OCI-LY7 (cell line): ENCODE data around the gene MAP3K20. TPM values are rescaled to one million over a fixed set of nuclear protein-coding genes. Genes with fewer than 3 reads are reported as not detected.

Experiments used
- BruUV-seq: library from RNA; stranded (reverse); fragments of 400-500 nt; replicated peaks from 2 replicates; lab custom pipeline; 2021; lab: Mats Ljungman, UMichigan
- CTCF ChIA-PET: fragments of 300-600 bp; sonication (Branson Sonifier 250); formaldehyde crosslinking; loops from one replicate; lab custom pipeline; 2022; ENCODE audit warnings: antibody characterized with exemption; ENCODE audit not compliant: unreplicated experiment; lab: Charles Lee
- POLR2A ChIA-PET: fragments of 300-600 bp; sonication (Branson Sonifier 250); formaldehyde crosslinking; loops from one replicate; lab custom pipeline; 2022; ENCODE audit warnings: antibody characterized with exemption; lab: Charles Lee
- DNase-seq: peaks from one replicate; pipeline ENCODE4 v3.0.0-alpha.2; 2015; ENCODE audit warnings: low spot score
- H2AFZ ChIP-seq: fragments of 200-600 bp; sonication (generic), shearing (Covaris generic); 2 replicates; pipeline ENCODE4 v1.6.1; 2014; ENCODE audit warnings: mild to moderate bottlenecking, antibody characterized with exemption, low read length, moderate library complexity
- H3K27ac ChIP-seq: fragments of 200-600 bp; sonication (generic); 2 replicates; pipeline ENCODE4 v1.5.1; 2014; ENCODE audit warnings: mixed run types, low read depth, mild to moderate bottlenecking, moderate library complexity, low read length, inconsistent platforms; ENCODE audit not compliant: poor library complexity, severe bottlenecking
- H3K36me3 ChIP-seq: fragments of 200-600 bp; sonication (generic); 2 replicates; pipeline ENCODE4 v1.6.1; 2014; ENCODE audit warnings: mild to moderate bottlenecking, antibody characterized with exemption, low read length, moderate library complexity, mixed read lengths; ENCODE audit not compliant: insufficient read depth
- H3K4me1 ChIP-seq: fragments of 200-600 bp; sonication (generic); 2 replicates; pipeline ENCODE4 v1.5.1; 2014; ENCODE audit warnings: mild to moderate bottlenecking, low read length; ENCODE audit not compliant: insufficient read depth, poor library complexity, severe bottlenecking
- H3K4me2 ChIP-seq: fragments of 200-600 bp; sonication (generic); 2 replicates; pipeline ENCODE4 v1.6.1; 2014; ENCODE audit warnings: mild to moderate bottlenecking, low read length
- H3K4me3 ChIP-seq: fragments of 200-600 bp; sonication (generic); 2 replicates; pipeline ENCODE4 v1.5.1; 2014; ENCODE audit warnings: mild to moderate bottlenecking, low read depth, low read length; ENCODE audit not compliant: poor library complexity, severe bottlenecking
- H3K79me2 ChIP-seq: fragments of 200-600 bp; sonication (generic); 2 replicates; pipeline ENCODE4 v1.6.1; 2016; ENCODE audit warnings: low read depth, mild to moderate bottlenecking, low read length, moderate library complexity, mixed read lengths; ENCODE audit not compliant: insufficient read depth
- H3K9me2 ChIP-seq: fragments of 200-600 bp; sonication (generic); 2 replicates; pipeline ENCODE4 v1.6.1; 2016; ENCODE audit warnings: mild to moderate bottlenecking, low read length, mixed read lengths; ENCODE audit not compliant: insufficient read depth
- H3K9me3 ChIP-seq: fragments of 200-600 bp; sonication (generic); 2 replicates; pipeline ENCODE4 v1.6.1; 2014; ENCODE audit warnings: mild to moderate bottlenecking, mixed run types, low read length, mixed read lengths
- H4K20me1 ChIP-seq: fragments of 200-600 bp; sonication (generic); 2 replicates; pipeline ENCODE4 v1.6.1; 2014; ENCODE audit warnings: mild to moderate bottlenecking, antibody characterized with exemption, low read length, moderate library complexity, mixed read lengths; ENCODE audit not compliant: insufficient read depth
- CTCF ChIP-seq: fragments of 200-600 bp; sonication (generic); conservative IDR thresholded peaks from 2 replicates; pipeline ENCODE4 v1.5.1; 2014; ENCODE audit warnings: mild to moderate bottlenecking, antibody characterized with exemption, low read length, moderate library complexity, mixed read lengths
- EZH2phosphoT487 ChIP-seq: fragments of 200-600 bp; sonication (generic); IDR thresholded peaks from 2 replicates; pipeline ENCODE4 v1.6.1; 2018; ENCODE audit warnings: low read depth, borderline replicate concordance, mild to moderate bottlenecking, mixed run types, antibody characterized with exemption, low read length, moderate library complexity, mixed read lengths
- intact Hi-C: fragments of 100-400 bp; cut with micrococcal nuclease; formaldehyde crosslinking; loops from one replicate; pipeline ENCODE4 v1.10.0; 2022; ENCODE audit not compliant: unreplicated experiment
- total RNA-seq, 2 experiments: library from RNA; depleted of rRNA in 1 of 2; stranded (reverse); fragments of >200 nt in 1 of 2; shearing (Covaris generic) in 1 of 2; gene quantifications; 2 replicates each; pipeline ENCODE4 v1.2.3, GENCODE V29; 2014 to 2022

The MAP3K20 gene
- total RNA-seq, 2 experiments from 2014 or later: 8.2 to 17.9 TPM

DNA sequence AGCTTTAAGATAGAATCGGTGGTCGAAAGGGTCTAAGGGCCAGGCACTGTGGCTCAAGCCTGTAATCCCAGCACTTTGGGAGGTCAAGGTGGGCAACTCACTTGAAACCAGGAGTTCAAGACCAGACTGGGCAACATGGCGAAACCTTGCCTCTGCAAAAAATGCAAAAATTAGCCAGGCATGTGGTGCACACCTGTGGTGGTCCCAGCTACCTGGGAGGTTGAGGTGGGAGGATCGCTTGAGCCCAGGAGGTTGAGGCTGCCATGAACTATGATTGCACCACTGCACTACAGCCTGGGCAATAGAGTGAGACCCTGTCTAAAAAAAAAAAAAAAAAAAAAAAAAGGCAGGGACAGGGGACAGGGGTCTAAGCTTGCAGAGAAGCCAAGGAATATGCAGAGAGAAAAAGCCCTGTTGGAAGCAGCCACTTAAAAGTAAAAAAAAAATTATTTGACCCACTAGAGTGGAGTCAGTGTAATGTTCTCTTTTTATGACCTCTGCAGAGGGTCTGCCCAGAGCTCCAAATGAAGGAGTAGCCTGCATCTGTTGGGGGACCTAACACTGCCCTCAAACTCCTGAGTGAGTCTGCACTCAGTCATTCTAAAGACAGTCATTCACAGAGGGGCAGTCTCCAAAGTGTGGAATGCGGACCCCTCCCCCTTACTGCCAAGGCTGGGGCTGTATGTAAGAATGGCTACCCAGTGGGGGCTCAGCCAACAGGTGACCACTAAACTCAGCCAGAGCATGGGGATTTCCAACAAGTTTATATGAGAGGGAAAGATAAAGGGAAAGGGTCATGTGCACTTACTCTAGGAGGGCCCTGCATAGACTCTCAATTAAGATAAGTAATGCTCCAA lies 160.5 kb downstream of the MAP3K20 start:
- H4K20me1 ChIP-seq: no peaks in the 10 kb centered on the region
- no peaks in the 10 kb centered on the region for H3K4me1 ChIP-seq
- H3K9me3 ChIP-seq: no peaks in the 10 kb centered on the region
- no peak overlapping the region for H2AFZ ChIP-seq
- no peaks in the 10 kb centered on the region for H3K79me2 ChIP-seq
- CTCF ChIA-PET: no interaction called here
- no peak overlapping the region for H3K4me3 ChIP-seq
- H3K4me2 ChIP-seq: no peak overlapping the region
- no TSS peak for BruUV-seq
- POLR2A ChIA-PET: interaction anchor here (0.7 kb wide), 1 partner anchor 366 kb away, joined by 4 read pairs; no protein-coding TSS in a partner anchor
- intact Hi-C loops: no loop called here
- no peak for DNase-seq
- H3K27ac ChIP-seq: no peak overlapping the region
- TF ChIP-seq EZH2phosphoT487 (no peak), CTCF (no peak)
- no peaks in the 10 kb centered on the region for H3K36me3 ChIP-seq
- H3K9me2 ChIP-seq: no peaks in the 10 kb centered on the region

GRCh38 chr2:173238385-173238784 lies 162.7 kb downstream of the MAP3K20 start:
- H3K4me1 ChIP-seq: no peaks in the 10 kb centered on the region

More at GRCh38 chr2:173238385-173238784, 162.7 kb downstream of the MAP3K20 start:
- H4K20me1 ChIP-seq: no peaks in the 10 kb centered on the region
- H3K79me2 ChIP-seq: no peaks in the 10 kb centered on the region
- CTCF ChIA-PET: no interaction called here
- no peak overlapping the region for H3K4me2 ChIP-seq
- intact Hi-C loops: no loop called here
- H3K27ac ChIP-seq: no peak overlapping the region
- no peak overlapping the region for H3K4me3 ChIP-seq
- no peak overlapping the region for H2AFZ ChIP-seq
- DNase-seq: no peak
- H3K36me3 ChIP-seq: no peaks in the 10 kb centered on the region
- no peak for TF ChIP-seq CTCF
- TF ChIP-seq EZH2phosphoT487: no peak
- H3K9me3 ChIP-seq: no peaks in the 10 kb centered on the region
- POLR2A ChIA-PET: interaction anchor here (1.4 kb wide), 1 partner anchor 131 kb away, joined by 4 read pairs; no protein-coding TSS in a partner anchor
- H3K9me2 ChIP-seq: no peaks in the 10 kb centered on the region
- no TSS peak for BruUV-seq
